GM10847 (cell line): Measurements from ENCODE around the gene DAAM1.

Experiments used
- POLR2A ChIP-seq: IDR thresholded peaks from 2 replicates; pipeline ENCODE4 v1.6.1; 2011; ENCODE audit not compliant: insufficient read length; ENCODE audit errors: extremely low read depth

DAAM1 gene

DNA sequence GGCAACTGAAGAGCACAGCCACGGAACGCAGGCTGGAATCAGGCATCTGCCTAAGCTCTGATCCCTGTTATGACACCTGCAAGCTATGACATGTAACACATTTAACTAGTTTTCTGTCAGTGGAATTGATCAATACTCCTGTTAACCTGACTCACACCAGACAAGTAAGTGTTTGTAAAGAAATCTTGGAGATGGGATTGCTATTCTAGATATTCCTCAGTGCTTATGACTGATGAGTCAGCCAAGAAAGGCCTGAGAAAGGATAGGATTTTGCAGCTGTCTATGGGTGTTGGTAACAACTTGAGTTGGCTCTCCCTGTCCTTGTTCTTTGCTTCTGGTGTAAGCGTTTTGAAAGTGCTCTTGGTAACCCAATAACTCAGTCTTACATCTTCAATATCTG, 166.2 kb downstream of the DAAM1 start:
- no peak for TF ChIP-seq POLR2A

DNA sequence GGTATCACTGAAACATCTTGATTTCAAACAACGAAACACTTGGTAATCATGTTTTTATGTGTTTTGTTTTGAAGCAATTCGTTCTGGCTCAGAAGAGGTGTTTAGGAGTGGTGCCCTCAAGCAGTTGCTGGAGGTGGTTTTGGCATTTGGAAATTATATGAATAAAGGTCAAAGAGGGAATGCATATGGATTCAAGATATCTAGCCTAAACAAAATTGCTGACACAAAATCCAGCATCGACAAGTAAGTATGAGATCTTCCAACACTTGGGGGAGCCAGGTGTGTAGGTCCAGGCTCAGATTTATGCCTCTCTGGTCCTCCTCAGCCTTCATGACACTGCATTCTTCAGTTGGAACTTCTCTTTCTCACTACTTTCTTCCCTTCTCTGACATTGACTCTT, 166.6 kb downstream of the DAAM1 start:
- TF ChIP-seq POLR2A, result no peak

DNA sequence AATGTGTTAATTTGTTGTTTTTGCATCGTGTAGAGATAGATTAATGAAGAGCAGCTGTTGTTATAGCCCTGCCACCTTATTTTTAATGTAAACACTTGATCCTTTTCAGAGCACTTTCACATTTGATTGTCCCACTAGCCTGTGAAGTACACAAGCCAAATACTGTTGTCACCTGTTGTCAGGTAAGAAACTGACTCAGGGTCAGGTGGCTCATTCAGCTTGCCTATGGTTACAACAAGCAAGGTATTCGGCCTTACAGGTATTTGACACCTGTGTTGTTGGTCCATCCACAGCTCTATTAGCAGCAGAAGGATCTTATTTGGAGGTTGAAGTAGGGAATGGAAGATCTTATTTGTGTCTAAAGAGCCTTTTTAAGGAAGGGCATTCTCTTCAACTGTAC, 167.8 kb downstream of the DAAM1 start:
- TF ChIP-seq POLR2A, result no peak

DNA sequence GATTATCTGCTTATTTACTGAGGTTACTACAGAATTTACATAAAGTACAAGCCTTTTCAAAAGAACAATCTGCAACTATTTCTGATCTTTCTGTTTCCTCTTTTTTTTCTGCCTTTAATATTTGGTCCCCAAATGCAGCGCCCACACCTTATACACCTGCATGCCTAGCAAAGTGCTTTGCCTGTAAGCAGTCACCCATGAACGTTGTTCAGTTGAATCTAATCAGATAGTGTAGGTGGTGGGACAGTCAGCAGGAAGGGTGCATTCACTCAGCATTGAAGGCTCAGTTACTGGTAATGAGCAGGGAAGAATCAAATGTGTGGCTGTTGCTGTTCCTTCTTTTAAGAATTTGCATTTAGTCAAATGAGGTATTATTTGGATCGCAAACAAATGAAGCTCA, 168.3 kb downstream of the DAAM1 start:
- no peak for TF ChIP-seq POLR2A

DNA sequence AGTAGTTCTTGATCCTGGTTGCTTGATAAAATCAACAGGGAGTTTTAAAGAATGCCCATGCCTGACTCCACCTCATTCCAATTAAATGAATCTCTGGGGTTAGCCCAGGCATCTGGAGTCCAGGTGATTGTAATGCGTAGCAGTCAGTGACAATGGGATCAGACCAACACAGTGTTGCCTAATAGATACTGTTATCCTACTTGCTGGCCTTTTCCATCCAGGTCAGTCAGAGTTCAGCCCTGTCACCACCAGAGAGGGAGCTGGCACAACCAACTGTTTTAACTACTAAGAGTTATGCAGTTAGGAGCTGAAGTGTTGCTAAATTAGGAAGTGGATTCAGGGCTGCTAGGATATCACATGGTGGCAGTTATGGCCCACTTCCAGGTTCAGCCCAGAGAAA, 169.6 kb downstream of the DAAM1 start:
- TF ChIP-seq POLR2A, result no peak

DNA sequence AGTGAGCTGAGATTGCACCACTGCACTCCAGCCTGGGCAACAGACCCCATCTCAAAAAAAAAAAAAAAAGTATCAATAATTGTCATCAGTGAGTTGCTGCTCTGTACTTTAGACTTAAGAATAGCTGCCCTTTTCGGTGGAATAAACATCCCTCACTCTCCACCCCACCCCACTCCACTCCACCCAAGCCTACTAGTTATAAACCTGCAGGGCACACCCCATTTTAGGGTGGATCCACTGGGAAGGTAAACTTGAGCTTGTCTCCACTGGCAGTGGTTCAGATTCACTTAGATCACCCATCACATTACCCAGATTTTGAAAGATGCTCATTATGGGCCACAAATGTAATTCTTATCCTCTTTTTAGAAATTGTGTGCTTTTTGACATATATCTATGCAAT, 170.3 kb downstream of the DAAM1 start:
- no peak for TF ChIP-seq POLR2A

DNA sequence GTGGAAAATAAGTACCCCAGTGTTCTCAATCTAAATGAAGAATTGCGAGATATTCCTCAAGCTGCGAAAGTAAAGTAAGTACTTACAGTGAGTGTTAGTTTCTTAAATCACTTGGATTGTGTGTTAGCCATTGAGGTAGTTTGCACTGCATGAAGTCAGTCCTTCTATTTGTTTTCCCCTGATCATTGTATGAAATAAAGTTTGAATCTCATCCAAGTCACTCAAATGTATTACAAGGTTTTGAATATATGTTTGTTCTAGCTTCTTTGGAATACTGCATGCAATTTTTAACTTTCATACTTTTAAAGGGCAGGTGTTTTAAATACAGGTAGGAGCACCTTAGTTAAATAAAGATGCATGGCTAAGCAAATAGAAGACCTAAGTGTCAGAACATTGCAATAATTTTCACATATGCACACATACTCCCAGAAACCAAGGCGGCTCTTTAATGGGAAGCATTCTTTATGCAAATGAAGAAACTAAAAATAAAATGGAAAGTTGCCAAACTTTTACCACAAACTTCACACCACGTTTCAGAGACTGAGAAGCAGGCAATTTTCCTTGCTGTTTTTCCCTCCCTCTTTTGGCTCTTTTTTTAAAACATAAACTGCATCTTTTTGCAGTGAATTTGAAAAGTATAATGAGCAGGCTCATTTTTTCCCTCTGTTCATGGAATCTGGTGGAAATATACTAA, 171.1 kb downstream of the DAAM1 start:
- no peak for TF ChIP-seq POLR2A

DNA sequence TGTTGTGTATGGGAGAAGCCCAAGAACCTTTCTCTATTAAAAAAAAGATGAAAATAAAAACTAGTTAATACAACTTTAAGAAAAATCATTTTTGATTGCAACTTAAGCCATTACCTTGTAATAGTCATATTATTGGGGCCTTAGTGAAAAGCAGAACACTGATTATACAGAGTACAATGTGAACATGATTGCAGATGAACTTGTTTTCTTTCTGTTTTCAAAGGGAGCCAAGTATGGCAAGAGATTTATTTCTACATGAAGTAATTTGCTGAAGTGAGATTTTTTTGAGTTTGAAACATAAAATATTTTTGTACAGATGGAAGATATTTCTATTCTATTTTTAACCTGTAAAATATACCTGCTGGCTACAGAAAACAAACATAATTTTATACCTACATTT, 171.8 kb downstream of the DAAM1 start:
- TF ChIP-seq POLR2A, result no peak

DNA sequence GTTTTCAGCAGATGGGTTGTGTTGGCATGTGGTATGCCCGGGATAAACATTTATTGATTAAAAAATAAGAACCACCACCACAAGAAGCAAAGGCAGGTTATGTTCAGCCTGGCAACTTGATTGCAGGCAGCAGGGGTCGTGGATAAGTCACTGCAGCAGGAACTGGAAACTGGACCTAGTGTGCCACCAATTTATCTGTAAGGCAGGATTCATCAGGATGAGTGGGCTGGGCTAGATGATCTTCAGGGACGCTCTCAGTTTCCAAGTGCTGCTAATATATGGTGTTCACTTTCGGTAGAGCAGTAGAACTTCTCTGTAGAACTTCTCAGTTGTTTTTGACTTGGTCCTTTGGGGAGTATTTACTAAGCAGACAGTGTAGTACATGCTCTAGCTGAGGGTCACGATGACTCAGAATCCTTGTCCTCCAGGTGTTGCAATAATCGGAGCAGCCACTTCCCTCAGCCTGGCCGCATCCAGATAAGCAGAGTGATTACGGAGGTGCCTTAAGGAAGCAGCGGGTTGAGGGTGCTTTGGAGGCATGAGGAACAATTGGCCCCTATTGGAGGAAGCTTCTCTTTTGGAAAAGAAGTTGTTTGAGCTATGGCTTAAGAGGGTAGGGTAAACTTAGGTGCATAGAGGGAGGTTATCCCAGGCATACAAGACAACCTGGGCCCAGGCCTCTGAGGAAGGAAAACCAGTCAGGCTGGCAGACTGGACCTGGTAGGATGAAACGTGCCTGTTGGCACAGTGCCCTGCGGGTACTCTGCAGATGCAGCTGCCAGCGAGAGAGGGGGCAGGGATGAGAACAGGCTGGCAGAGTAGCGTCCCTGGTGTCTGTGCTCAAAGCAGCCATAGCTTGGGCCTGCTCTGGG, 172.7 kb downstream of the DAAM1 start:
- TF ChIP-seq POLR2A, result no peak

DNA sequence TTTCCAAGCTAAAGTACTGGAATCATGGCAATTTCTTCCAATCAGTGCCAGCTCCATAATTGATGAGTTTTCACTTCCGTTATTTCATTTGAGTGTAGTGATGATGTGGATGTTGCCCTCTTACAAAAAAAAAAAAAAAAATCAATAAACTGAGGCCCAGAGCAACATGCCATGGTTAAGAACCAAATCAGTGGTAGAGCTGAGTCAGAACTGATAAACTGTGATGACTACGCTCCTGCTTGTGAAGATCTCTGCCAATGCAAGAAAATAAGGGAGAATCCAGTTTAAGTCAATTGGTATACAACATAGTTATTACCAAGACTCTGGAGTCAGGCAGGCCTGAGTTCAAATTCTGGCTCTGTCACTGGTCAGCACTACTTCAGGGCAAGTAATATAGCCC, 174.0 kb downstream of the DAAM1 start:
- no peak for TF ChIP-seq POLR2A

DNA sequence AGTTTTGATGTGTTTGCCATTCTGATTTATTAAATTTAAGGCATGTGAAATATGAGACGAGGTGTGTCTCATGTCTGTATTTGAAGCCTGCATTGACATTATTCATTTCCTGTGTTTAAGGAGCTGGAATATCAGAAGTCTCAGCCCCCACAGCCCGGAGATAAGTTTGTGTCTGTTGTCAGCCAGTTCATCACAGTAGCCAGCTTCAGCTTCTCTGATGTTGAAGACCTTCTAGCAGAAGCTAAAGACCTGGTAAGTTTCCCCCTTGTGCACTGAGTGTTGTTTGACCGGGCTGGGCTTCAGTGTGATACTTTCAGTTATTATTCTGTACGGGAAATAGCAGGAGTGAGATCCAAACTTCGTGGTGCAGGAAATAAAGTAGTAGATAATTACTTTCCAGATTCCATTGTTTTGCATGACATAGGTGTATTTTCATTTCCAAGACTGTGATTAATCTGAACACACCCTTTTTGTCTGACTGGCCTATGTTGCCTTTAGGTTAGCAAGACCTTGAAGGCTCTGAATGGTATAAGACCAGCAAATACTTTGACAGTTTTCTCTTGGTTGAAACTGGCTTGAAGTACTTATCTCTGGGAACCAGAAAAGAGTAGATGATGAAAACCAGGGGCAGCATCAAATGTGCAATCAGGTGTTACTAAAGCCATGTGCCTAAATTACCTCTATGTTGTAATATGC, 175.2 kb downstream of the DAAM1 start:
- TF ChIP-seq POLR2A, result no peak

DNA sequence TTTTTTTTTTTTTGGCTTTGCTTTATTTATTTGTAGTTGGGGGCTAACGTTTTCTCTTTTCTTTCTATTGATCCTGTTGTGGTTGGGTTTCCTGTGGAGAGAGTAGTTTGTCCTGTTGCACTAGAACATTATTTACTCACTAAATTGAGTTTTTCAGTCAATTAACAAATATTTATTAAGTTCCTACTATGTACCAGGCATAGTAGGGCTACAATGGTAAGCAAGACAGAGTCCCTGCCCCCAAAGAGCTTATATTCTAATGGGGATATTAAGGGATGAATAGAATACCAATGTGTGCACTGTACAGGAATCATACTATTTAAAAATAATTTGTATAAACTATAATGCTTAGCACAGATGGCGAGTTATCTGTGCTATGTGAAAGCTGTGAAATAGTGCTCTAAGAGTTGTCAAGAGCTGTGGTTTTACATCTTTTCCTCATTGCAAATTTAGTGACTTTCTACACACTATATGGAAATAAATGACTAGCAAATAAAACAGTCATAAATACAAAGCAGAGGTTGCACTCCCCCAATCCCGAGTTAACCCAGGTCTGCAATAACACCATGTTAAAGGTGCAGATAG, 181.8 kb downstream of the DAAM1 start:
- no peak for TF ChIP-seq POLR2A

DNA sequence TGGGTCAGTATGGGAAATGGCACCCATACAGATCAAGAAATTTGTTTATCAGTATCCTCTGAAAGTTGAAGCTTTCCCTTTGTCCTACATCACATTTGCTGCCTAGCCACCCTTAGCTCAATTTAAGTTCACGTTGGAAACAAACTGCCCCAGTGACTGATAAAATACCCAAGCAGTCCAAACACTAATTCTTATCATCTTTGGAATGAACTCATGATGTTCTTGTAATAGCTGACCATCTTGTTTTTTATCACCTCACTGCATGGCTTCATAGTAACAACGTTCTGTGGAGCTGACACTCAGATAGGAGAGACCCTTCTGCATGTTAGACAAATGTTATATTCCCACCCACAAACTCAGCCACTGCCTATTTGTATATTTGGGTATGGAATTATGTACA, 183.3 kb downstream of the DAAM1 start:
- TF ChIP-seq POLR2A, result no peak

DNA sequence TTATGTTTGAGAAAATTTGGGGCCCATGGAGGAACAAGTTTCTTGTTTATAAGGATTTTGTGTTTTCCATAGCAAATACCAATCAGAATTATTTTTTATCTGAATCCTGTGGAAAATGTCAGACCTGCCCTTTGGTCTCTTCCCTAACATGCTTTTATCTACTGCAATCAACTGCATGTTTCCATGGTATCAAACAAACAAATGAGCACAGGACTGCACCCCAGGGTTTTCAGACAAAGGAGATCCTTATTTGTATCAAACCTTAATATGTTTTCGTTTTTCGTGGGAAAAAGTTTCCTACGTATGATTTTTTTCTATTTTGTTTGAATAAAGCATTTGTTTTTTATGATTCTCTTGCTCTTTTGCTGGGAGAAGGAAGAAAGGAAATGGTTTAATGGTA, 185.6 kb downstream of the DAAM1 start:
- TF ChIP-seq POLR2A, result no peak

DNA sequence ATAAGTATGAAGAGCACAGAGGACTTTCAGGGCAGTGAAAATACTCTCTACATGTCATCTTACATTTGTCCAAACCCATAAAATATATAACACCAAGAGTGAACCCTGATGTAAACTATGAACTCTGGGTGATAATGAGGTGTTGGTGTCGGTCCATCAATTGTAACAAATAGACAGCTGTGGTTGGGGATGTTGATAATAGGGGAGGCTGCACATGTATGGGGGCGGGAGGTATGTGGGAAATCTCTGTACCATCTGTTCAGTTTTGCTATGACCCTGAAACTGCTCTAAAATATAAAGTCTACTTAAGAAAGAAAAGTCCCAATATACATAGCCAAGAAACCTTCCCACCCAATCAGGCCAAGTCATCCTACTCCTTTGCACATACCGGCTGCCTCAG, 188.2 kb downstream of the DAAM1 start:
- no peak for TF ChIP-seq POLR2A

DNA sequence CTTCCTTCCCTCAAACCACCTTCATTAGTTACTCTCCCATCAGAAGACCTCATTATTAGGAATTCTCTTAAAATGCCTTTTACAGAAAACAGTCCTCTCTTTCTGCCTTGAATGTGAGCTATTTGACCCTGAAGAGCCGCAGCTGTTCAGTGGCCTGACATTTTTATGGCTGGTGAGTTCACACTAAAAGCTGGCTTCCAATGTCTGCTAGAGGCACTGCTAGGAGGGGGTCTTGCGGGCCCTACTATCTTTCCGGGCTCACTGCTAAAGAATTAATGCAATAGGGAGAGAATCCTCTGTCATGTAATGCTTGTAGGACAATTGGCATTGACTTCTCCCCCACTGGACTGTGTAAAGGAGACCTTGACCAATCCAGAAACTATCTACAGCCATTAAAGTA, 189.0 kb downstream of the DAAM1 start:
- no peak for TF ChIP-seq POLR2A
